H1 (cell line): ENCODE data around the gene OCRL. TPM values are rescaled to one million over a fixed set of nuclear protein-coding genes. Genes with fewer than 3 reads are reported as not detected.

Source experiments
- CHD7 ChIP-seq: fragments of 300-600 bp; sonication (generic); IDR thresholded peaks from 2 replicates; pipeline ENCODE4 v1.7.1; 2012; ENCODE audit warnings: low read length, moderate library complexity, mild to moderate bottlenecking, inconsistent platforms; ENCODE audit not compliant: insufficient replicate concordance
- polyA plus RNA-seq, 7 experiments: library from polyadenylated mRNA; depleted of rRNA in 3 of 7; stranded (reverse) in 5 of 7; unstranded in 2 of 7; fragments of >200 nt in 5 of 7; fragments of 200-250 nt in 2 of 7; gene quantifications; 1 replicate in 5 of 7; 2 replicates in 1 of 7; 4 replicates in 1 of 7; pipeline versions ENCODE4 v1.2.1 to v1.2.3, GENCODE V29; 2011 to 2013; ENCODE audit warnings: missing spikeins in 2 of 7, mixed read lengths in 2 of 7
- total RNA-seq: library from RNA; stranded (reverse); fragmentation: NEBNext Ultra II Directional; extraction: Animal tissue kit (Norgen Biotek cat#: 25700); gene quantifications from 2 replicates; pipeline ENCODE4 v1.2.1, GENCODE V29; 2021

OCRL gene
- total and polyA plus RNA-seq, 2 of the 8 experiments (the other 6 are each of a cell fraction or from before 2014, with no cell fraction given) = 12.7 to 15.1 TPM

GRCh38 chrX:129525896-129526295 lies 14.2 kb upstream of the OCRL start (continued):
- no peak for TF ChIP-seq CHD7
